WTC11 (cell line): ENCODE results near the gene SYT9. TPM values are rescaled to one million over a fixed set of nuclear protein-coding genes. Genes with fewer than 3 reads are reported as not detected.

Experiments
- ATAC-seq: fragments of 200-7000 bp; cut with Tn5 transposase; 2 replicates; pipeline ENCODE4 v1.10.0; 2021; ENCODE audit warnings: mild to moderate bottlenecking, moderate library complexity
- CTCF ChIA-PET: fragments of 300-600 bp; sonication (Branson Sonifier 250); formaldehyde crosslinking; loops from one replicate; lab custom pipeline; 2021; ENCODE audit warnings: antibody characterized with exemption; lab: Charles Lee
- POLR2A ChIA-PET: fragments of 350-600 bp; sonication (Branson Sonifier 250); formaldehyde crosslinking; loops from one replicate; lab custom pipeline; 2021; ENCODE audit warnings: antibody characterized with exemption; lab: Charles Lee
- DNase-seq: peaks from one replicate; pipeline ENCODE4 v3.0.0; 2021; ENCODE audit warnings: low spot score
- H3K27ac Mint-ChIP-seq: 2 replicates; pipeline ENCODE4 v1.8.0; 2021; ENCODE audit warnings: mixed read lengths
- H3K27me3 Mint-ChIP-seq: 2 replicates; pipeline ENCODE4 v1.8.0; 2021; ENCODE audit warnings: low read depth, mild to moderate bottlenecking, moderate library complexity, mixed read lengths
- H3K36me3 Mint-ChIP-seq: 2 replicates; pipeline ENCODE4 v1.8.0; 2021; ENCODE audit warnings: mixed read lengths
- H3K4me1 Mint-ChIP-seq: 2 replicates; pipeline ENCODE4 v1.8.0; 2022; ENCODE audit warnings: mixed read lengths
- H3K4me3 Mint-ChIP-seq: 2 replicates; pipeline ENCODE4 v1.8.0; 2021; ENCODE audit warnings: mild to moderate bottlenecking, moderate library complexity, mixed read lengths
- H3K9me3 Mint-ChIP-seq: 2 replicates; pipeline ENCODE4 v1.8.0; 2021; ENCODE audit warnings: mixed read lengths
- CREM ChIP-seq: sonication (generic); formaldehyde crosslinking; IDR thresholded peaks from 2 replicates; pipeline ENCODE4 v1.8.1; 2022; ENCODE audit warnings: mild to moderate bottlenecking, missing genetic modification reagents, moderate library complexity
- ETV6 ChIP-seq: sonication (generic); formaldehyde crosslinking; IDR thresholded peaks from 2 replicates; pipeline ENCODE4 v1.8.1; 2022; ENCODE audit warnings: mild to moderate bottlenecking, missing genetic modification reagents
- NFATC4 ChIP-seq: fragments of 250-450 bp; sonication (Bioruptor Pico); IDR thresholded peaks from 2 replicates; pipeline ENCODE4 v1.9.0; 2021; ENCODE audit warnings: mild to moderate bottlenecking
- NFE2L1 ChIP-seq: sonication (generic); formaldehyde crosslinking; IDR thresholded peaks from 2 replicates; pipeline ENCODE4 v1.8.1; 2023; ENCODE audit warnings: missing genetic modification reagents
- NR3C1 ChIP-seq: sonication (generic); formaldehyde crosslinking; conservative IDR thresholded peaks from 2 replicates; pipeline ENCODE4 v1.8.1; 2023; ENCODE audit warnings: low read depth, mild to moderate bottlenecking, missing genetic modification reagents
- PRRX2 ChIP-seq: fragments of 250-450 bp; sonication (Bioruptor Pico); IDR thresholded peaks from 2 replicates; pipeline ENCODE4 v1.8.0; 2021; ENCODE audit warnings: mild to moderate bottlenecking
- SOX15 ChIP-seq: fragments of 250-450 bp; sonication (Bioruptor Pico); IDR thresholded peaks from 2 replicates; pipeline ENCODE4 v1.9.0; 2021; ENCODE audit warnings: mild to moderate bottlenecking
- TEAD1 ChIP-seq: sonication (generic); formaldehyde crosslinking; IDR thresholded peaks from 2 replicates; pipeline ENCODE4 v1.8.0; 2022; ENCODE audit warnings: mild to moderate bottlenecking, missing genetic modification reagents
- ZNF219 ChIP-seq: sonication (generic); formaldehyde crosslinking; IDR thresholded peaks from 2 replicates; pipeline ENCODE4 v1.8.0; 2023; ENCODE audit warnings: missing genetic modification reagents, mild to moderate bottlenecking, borderline replicate concordance
- total RNA-seq: library from RNA; stranded (reverse); gene quantifications from 3 replicates; pipeline ENCODE4 v1.2.3, GENCODE V29; 2021
- TF ChIP-seq, protein P1 (sequence below): sonication (generic); formaldehyde crosslinking; IDR thresholded peaks from 2 replicates; pipeline ENCODE4 v1.8.1; 2023; ENCODE audit warnings: mild to moderate bottlenecking, missing genetic modification reagents, borderline replicate concordance
- TF ChIP-seq, protein P2 (sequence below): sonication (generic); formaldehyde crosslinking; IDR thresholded peaks from 2 replicates; pipeline ENCODE4 v1.8.1; 2023; ENCODE audit warnings: mild to moderate bottlenecking, missing genetic modification reagents
- TF ChIP-seq, protein P3 (sequence below): sonication (generic); formaldehyde crosslinking; IDR thresholded peaks from 2 replicates; pipeline ENCODE4 v1.8.1; 2023; ENCODE audit warnings: mild to moderate bottlenecking, missing genetic modification reagents, moderate library complexity
- TF ChIP-seq, protein P4 (sequence below): sonication (generic); formaldehyde crosslinking; IDR thresholded peaks from 2 replicates; pipeline ENCODE4 v1.8.1; 2022; ENCODE audit warnings: mild to moderate bottlenecking, missing genetic modification reagents, moderate library complexity, borderline replicate concordance
- TF ChIP-seq, protein P5 (sequence below): fragments of 250-450 bp; sonication (Bioruptor Pico); IDR thresholded peaks from 2 replicates; pipeline ENCODE4 v1.9.0; 2021; ENCODE audit warnings: mild to moderate bottlenecking
- TF ChIP-seq, protein P6 (sequence below): sonication (generic); formaldehyde crosslinking; IDR thresholded peaks from 2 replicates; pipeline ENCODE4 v1.8.0; 2023; ENCODE audit warnings: missing genetic modification reagents, mild to moderate bottlenecking, borderline replicate concordance
- TF ChIP-seq, protein P7 (sequence below): fragments of 200-600 bp; IDR thresholded peaks from 2 replicates; pipeline ENCODE4 v1.8.0; 2022; ENCODE audit warnings: antibody characterized with exemption

SYT9 gene
- total RNA-seq, 1 experiment from 2014 or later: 1.3 TPM

DNA sequence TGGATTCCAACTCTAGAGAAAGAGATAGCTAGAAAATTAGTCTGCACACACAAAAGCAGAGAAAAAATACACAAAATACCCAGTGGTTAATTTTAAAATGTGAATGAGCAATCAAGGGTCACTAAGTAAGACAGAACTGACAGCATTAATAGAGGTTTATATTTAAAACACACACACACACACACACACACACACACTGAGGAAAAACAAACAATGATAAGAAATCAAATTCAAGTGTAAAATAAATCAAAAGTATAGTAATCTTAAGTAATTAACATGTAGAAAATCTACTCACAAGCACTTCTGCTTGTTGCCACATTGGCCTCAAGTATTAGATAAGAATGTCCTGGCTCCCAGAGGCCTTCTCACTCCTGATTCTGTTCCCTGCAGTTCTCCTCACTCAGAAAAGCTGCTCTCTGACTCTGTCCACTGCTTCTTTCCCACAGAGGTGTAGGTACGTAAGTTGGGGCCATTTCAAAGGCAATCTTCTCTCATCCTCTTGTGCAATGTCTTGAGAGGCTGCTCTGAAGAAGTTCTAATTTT is 200.3 kb downstream of the SYT9 start (continued):
- TF ChIP-seq, protein P1, sequence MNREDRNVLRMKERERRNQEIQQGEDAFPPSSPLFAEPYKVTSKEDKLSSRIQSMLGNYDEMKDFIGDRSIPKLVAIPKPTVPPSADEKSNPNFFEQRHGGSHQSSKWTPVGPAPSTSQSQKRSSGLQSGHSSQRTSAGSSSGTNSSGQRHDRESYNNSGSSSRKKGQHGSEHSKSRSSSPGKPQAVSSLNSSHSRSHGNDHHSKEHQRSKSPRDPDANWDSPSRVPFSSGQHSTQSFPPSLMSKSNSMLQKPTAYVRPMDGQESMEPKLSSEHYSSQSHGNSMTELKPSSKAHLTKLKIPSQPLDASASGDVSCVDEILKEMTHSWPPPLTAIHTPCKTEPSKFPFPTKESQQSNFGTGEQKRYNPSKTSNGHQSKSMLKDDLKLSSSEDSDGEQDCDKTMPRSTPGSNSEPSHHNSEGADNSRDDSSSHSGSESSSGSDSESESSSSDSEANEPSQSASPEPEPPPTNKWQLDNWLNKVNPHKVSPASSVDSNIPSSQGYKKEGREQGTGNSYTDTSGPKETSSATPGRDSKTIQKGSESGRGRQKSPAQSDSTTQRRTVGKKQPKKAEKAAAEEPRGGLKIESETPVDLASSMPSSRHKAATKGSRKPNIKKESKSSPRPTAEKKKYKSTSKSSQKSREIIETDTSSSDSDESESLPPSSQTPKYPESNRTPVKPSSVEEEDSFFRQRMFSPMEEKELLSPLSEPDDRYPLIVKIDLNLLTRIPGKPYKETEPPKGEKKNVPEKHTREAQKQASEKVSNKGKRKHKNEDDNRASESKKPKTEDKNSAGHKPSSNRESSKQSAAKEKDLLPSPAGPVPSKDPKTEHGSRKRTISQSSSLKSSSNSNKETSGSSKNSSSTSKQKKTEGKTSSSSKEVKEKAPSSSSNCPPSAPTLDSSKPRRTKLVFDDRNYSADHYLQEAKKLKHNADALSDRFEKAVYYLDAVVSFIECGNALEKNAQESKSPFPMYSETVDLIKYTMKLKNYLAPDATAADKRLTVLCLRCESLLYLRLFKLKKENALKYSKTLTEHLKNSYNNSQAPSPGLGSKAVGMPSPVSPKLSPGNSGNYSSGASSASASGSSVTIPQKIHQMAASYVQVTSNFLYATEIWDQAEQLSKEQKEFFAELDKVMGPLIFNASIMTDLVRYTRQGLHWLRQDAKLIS: no peak

DNA sequence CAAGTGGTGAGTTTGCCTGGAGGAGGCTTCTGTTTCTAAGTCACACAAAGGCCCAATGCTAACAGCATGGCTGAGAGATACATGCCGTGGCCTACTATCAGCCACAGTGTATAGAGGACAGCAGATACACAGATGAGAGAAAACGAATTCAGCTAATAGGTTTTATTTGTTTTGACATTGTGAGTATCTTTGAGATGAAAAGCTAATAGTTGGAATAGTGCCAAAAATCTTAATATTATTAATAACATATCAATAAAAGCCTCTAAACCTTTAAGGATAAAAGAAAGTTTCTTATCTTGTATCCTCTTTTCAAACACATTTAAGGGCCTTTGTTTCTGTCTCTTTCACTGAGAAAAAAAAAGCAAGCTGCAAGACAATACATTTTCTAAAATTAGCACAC is 203.2 kb downstream of the SYT9 start:
- peaks cover 14% of the 10 kb centered on the region for H3K4me1 Mint-ChIP-seq
- CTCF ChIA-PET: interaction anchor here (1.2 to 1.4 kb wide), 2 partner anchors 12 to 357 kb away, joined by 3 to 7 read pairs; no protein-coding TSS in a partner anchor
- TF ChIP-seq ZNF219 (CRISPR knock-in tag) (no peak), NFE2L1 (CRISPR knock-in tag) (no peak), CREM (CRISPR knock-in tag) (no peak), NR3C1 (CRISPR knock-in tag) (no peak)
- TF ChIP-seq, protein P2, sequence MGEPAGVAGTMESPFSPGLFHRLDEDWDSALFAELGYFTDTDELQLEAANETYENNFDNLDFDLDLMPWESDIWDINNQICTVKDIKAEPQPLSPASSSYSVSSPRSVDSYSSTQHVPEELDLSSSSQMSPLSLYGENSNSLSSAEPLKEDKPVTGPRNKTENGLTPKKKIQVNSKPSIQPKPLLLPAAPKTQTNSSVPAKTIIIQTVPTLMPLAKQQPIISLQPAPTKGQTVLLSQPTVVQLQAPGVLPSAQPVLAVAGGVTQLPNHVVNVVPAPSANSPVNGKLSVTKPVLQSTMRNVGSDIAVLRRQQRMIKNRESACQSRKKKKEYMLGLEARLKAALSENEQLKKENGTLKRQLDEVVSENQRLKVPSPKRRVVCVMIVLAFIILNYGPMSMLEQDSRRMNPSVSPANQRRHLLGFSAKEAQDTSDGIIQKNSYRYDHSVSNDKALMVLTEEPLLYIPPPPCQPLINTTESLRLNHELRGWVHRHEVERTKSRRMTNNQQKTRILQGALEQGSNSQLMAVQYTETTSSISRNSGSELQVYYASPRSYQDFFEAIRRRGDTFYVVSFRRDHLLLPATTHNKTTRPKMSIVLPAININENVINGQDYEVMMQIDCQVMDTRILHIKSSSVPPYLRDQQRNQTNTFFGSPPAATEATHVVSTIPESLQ (CRISPR knock-in tag): no peak
- TF ChIP-seq, protein P3, sequence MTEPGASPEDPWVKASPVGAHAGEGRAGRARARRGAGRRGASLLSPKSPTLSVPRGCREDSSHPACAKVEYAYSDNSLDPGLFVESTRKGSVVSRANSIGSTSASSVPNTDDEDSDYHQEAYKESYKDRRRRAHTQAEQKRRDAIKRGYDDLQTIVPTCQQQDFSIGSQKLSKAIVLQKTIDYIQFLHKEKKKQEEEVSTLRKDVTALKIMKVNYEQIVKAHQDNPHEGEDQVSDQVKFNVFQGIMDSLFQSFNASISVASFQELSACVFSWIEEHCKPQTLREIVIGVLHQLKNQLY (CRISPR knock-in tag): no peak
- TF ChIP-seq, all 79 proteins: peak for 0
- Mint-ChIP-seq H3K27me3 (no peaks in the 10 kb centered on the region; the same call in 1 of the 2 replicates), H3K27ac (no peak overlapping the region), H3K9me3 (no peaks in the 10 kb centered on the region), H3K36me3 (no peaks in the 10 kb centered on the region), H3K4me3 (no peak overlapping the region)
- POLR2A ChIA-PET: no interaction called here
- no peak for DNase-seq
- no peak for ATAC-seq

DNA sequence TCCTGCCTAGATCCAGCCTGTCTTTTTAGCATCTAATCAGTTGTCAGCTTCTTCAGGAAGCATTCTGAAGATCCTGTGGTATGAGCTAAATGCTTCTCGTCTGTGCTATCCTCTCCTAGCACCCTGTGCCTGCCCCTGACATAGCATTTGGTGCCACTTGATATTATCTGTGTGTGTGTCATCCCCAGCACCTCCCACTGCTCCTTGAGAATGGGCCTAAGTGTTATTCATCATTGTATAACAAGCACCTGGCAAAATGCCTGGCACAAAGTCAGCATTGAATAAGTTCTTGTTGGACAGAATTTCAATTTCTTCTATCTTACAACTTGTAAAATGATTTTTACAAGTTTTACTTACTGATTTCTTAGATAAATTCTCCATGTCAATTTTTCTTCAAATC is 205.5 kb downstream of the SYT9 start:
- ATAC-seq: no peak
- CTCF ChIA-PET: interaction anchor here (0.6 kb wide), 1 partner anchor 237 kb away, joined by 4 read pairs; no protein-coding TSS in a partner anchor
- POLR2A ChIA-PET: no interaction called here
- H3K27ac Mint-ChIP-seq: no peak overlapping the region
- H3K27me3 Mint-ChIP-seq: no peaks in the 10 kb centered on the region; the same call in 1 of the 2 replicates
- H3K9me3 Mint-ChIP-seq: no peaks in the 10 kb centered on the region
- no peak overlapping the region for H3K4me3 Mint-ChIP-seq
- TF ChIP-seq, protein P4, sequence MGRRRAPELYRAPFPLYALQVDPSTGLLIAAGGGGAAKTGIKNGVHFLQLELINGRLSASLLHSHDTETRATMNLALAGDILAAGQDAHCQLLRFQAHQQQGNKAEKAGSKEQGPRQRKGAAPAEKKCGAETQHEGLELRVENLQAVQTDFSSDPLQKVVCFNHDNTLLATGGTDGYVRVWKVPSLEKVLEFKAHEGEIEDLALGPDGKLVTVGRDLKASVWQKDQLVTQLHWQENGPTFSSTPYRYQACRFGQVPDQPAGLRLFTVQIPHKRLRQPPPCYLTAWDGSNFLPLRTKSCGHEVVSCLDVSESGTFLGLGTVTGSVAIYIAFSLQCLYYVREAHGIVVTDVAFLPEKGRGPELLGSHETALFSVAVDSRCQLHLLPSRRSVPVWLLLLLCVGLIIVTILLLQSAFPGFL (CRISPR knock-in tag): no peak
- TF ChIP-seq NFATC4 (CRISPR knock-in tag) (no peak), TEAD1 (CRISPR knock-in tag) (no peak), SOX15 (no peak), CREM (CRISPR knock-in tag) (no peak), PRRX2 (CRISPR knock-in tag) (no peak), ETV6 (CRISPR knock-in tag) (no peak)
- TF ChIP-seq, protein P5, sequence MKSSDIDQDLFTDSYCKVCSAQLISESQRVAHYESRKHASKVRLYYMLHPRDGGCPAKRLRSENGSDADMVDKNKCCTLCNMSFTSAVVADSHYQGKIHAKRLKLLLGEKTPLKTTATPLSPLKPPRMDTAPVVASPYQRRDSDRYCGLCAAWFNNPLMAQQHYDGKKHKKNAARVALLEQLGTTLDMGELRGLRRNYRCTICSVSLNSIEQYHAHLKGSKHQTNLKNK (CRISPR knock-in tag): no peak
- TF ChIP-seq, protein P6, sequence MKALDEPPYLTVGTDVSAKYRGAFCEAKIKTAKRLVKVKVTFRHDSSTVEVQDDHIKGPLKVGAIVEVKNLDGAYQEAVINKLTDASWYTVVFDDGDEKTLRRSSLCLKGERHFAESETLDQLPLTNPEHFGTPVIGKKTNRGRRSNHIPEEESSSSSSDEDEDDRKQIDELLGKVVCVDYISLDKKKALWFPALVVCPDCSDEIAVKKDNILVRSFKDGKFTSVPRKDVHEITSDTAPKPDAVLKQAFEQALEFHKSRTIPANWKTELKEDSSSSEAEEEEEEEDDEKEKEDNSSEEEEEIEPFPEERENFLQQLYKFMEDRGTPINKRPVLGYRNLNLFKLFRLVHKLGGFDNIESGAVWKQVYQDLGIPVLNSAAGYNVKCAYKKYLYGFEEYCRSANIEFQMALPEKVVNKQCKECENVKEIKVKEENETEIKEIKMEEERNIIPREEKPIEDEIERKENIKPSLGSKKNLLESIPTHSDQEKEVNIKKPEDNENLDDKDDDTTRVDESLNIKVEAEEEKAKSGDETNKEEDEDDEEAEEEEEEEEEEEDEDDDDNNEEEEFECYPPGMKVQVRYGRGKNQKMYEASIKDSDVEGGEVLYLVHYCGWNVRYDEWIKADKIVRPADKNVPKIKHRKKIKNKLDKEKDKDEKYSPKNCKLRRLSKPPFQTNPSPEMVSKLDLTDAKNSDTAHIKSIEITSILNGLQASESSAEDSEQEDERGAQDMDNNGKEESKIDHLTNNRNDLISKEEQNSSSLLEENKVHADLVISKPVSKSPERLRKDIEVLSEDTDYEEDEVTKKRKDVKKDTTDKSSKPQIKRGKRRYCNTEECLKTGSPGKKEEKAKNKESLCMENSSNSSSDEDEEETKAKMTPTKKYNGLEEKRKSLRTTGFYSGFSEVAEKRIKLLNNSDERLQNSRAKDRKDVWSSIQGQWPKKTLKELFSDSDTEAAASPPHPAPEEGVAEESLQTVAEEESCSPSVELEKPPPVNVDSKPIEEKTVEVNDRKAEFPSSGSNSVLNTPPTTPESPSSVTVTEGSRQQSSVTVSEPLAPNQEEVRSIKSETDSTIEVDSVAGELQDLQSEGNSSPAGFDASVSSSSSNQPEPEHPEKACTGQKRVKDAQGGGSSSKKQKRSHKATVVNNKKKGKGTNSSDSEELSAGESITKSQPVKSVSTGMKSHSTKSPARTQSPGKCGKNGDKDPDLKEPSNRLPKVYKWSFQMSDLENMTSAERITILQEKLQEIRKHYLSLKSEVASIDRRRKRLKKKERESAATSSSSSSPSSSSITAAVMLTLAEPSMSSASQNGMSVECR (CRISPR knock-in tag): no peak
- TF ChIP-seq, protein P7, sequence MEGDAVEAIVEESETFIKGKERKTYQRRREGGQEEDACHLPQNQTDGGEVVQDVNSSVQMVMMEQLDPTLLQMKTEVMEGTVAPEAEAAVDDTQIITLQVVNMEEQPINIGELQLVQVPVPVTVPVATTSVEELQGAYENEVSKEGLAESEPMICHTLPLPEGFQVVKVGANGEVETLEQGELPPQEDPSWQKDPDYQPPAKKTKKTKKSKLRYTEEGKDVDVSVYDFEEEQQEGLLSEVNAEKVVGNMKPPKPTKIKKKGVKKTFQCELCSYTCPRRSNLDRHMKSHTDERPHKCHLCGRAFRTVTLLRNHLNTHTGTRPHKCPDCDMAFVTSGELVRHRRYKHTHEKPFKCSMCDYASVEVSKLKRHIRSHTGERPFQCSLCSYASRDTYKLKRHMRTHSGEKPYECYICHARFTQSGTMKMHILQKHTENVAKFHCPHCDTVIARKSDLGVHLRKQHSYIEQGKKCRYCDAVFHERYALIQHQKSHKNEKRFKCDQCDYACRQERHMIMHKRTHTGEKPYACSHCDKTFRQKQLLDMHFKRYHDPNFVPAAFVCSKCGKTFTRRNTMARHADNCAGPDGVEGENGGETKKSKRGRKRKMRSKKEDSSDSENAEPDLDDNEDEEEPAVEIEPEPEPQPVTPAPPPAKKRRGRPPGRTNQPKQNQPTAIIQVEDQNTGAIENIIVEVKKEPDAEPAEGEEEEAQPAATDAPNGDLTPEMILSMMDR: no peak
- TF ChIP-seq, protein P2 (CRISPR knock-in tag): no peak
- TF ChIP-seq, all 79 proteins: peak for 0
- Mint-ChIP-seq H3K36me3 (no peaks in the 10 kb centered on the region), H3K4me1 (no peaks in the 10 kb centered on the region)
- no peak for DNase-seq
